GM19438 (cell line): ENCODE measurements around the gene SRGAP1.

Experiments used
- ATAC-seq: cut with Tn5 transposase; IDR thresholded peaks from one replicate; pipeline ENCODE4 v1.9.1; 2021; ENCODE audit warnings: low read depth; ENCODE audit not compliant: unreplicated experiment

The SRGAP1 gene

GRCh38 chr12:63898764-63899337 lies 54.4 kb downstream of the SRGAP1 start:
- ATAC-seq: no peak

DNA sequence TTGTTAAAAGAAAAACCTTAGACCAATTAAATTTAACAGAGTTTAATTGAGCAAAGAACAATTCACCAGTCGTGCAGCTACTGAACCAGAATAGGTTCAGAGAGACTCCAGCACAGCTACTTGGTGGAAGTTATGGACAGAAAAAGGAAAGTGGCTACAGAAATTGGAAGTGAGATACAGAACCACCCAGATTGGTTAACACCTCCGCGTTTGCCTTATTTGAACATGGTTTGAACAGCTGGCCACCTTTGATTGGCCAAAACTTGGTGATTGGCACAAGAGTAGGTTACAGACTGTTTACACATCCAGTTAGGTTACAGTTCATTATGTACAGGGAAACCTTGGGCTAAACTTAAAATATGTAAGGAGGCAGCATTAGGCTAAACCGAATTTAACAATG lies 54.9 kb downstream of the SRGAP1 start:
- no peak for ATAC-seq

DNA sequence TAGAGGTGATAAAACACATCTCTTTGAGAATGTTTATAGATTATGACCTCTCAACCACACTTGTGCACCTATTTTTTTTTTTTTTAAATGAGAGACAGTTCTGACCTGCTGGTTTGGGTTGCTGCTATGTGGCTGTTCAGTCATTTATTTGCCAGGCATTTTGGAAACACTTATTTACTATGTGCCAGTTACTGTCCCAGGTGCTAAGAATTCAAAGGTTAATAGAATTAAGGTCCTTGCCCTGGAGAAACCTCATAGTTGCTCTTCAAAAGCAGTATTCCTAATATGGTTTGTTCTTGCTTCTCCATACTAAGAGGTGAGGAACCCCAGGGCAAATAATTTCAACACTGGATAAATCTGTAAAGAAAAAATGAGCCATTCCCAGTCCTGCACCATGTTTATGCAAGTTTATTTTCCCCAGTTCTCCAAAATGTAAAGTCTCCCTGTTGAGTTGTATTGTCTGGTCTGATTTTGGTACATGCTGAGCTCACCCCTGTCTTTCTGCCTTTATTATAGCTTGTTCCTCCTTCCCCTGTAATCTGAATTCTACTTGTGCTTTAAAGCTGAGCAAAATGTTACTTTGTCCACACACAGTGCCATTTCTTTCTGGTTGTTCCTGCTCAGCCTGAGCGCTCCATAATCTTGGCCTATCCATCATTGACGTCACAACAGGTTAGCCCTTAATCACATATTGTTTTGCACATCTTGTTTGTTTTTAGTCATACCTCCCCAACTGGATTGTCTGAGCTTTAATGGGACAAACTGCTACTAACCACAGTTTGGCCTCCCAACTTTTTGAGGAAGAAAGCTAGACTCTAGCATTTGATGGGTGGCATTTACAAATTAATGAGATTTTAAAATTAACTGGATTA lies 56.7 kb downstream of the SRGAP1 start:
- ATAC-seq: no peak

GRCh38 chr12:63904653-63905052 lies 60.2 kb downstream of the SRGAP1 start:
- no peak for ATAC-seq

GRCh38 chr12:63905544-63905943 lies 61.0 kb downstream of the SRGAP1 start:
- ATAC-seq: no peak

GRCh38 chr12:63906876-63907275 lies 62.4 kb downstream of the SRGAP1 start:
- no peak for ATAC-seq

GRCh38 chr12:63907561-63907960 lies 63.1 kb downstream of the SRGAP1 start:
- no peak for ATAC-seq

DNA sequence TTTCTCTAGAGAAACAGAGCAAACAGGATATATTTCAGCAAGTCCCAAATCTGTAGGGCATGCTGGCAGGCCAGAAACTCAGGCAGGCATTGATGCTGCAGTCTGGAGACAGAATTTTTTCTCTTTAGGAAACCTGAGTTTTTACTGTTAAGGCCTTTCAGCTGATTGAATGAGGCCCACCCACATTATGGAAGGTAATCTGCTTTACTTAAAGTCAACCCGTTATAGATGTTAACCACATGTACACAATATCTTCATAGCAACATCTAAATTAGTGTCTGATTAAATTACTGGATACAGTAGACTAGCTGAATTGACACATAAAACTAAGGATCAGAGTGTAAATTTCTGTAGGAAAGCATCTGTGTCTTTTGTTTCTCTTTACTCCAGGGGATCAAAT lies 65.2 kb downstream of the SRGAP1 start:
- no peak for ATAC-seq

- ATAC-seq: no peak
Observed at GRCh38 chr12:63911341-63911740, 66.8 kb downstream of the SRGAP1 start.

- no peak for ATAC-seq
Observed at GRCh38 chr12:63912651-63913050, 68.2 kb downstream of the SRGAP1 start.

DNA sequence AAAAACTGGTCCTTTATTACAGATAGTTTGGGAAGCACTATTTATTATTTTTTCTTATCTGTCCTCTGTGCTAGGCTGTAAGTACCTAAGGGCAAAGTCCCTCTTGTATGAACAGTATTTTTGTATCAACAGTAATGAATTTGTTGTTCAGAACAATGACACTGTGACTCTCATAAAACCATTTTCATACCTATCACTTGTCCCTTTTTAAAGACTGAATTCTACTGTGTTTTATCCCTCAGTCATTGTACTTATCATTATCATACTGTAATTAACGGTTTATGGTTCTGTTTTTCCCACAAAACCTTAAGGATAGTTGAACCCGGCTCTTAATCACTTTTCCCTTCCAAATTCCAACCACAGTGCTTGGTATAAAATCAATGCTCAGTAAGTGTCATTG lies 69.4 kb downstream of the SRGAP1 start:
- ATAC-seq: no peak

DNA sequence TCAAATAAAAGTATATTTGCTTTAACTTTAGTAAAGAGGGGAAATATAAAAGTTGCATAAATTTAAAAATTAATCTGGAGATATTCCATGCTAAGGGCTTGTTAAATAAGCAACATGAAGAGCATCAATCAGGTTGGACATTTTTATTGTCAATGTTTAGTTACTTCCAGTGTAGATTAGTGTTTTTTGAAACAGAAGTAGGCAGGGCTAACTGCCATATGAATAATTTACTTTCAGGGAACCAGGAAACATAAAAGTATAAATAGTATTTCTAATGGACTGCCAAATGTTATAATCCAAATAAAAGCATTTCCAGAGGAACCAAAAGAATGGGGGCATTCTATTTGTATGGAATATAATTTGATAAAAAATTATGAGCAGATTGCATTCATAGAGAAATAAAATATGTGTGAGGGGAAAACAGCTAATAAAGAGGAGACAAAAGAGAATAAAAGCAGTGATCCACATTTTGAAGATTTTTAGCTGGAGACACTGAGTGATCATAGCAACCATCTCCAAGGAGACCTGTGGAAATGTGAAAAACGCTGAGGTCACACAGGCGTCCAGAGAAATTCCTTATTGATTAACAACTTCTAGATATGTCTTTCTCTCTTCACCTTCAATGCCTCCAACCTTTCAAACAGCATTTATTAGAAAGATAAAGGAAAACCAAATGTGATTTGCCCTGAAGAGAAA lies 70.8 kb downstream of the SRGAP1 start:
- ATAC-seq: no peak

DNA sequence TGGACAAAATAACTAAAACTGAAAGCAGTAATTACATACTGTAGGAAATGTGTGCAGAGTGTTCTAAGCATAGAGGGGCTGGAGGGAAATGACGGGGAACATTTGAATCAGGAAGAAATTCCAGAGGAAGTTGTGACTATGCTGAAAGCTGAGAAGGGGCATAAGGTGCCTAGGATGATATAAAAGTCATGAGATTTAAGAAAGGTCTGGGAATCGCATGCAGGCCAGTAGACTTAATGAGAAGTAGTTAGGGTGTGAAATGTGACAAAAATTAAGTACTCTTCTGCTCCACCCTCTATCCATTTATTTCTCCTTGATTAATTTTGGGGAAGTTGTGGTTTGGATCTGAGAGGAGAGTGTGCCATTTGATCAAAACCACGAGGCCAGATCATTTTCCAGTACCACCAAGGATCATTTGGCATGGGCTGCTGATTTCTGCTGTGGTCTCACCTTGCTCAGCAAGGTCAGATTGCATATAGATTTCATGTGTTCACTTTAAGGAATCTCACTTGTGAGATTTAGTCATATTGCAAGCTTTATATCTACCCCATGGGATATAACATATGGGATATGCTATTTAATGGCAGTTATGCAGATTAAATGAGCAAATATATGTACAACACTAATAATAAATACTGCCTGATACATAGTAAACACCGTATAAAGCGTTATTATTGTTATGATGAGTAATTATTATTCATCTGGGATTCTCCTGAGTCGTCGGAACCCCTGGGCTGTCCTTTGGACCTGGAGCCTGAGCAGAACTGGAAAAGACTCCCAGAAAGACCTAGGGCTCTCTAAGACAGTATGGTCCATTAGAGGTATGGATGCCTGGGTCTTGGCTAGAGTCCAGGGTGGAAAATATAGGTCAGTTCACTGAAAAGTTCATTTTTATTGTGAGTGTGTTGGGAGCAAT lies 72.3 kb downstream of the SRGAP1 start:
- no peak for ATAC-seq

GRCh38 chr12:63917477-63917862 lies 73.0 kb downstream of the SRGAP1 start:
- no peak for ATAC-seq

GRCh38 chr12:63917864-63918799 lies 73.6 kb downstream of the SRGAP1 start:
- ATAC-seq: peak; percentile 84

DNA sequence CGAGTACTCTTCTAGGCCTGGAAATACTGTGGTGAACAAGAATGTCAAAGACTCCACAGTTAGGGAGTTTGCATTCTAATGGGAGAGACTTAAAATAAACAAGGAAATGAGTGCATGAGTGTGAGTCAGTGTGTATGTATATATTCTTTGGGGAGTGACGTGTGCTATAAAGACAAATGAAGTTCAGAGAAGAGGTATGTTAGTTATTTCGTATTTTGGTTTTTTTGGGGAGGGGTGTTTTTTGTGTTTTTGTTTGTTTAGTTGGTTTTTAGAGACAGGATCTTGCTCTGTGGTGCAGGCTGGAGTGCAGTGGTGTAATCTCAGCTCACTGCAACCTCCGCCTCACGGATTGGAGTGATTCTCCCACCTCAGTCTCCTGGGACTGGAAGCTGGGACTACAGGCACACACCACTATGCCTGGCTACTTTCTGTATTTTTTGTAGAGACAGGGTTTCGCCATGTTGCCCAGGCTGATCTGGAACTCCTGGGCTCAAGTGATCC lies 74.3 kb downstream of the SRGAP1 start:
- no peak for ATAC-seq

GRCh38 chr12:63919756-63920155 lies 75.3 kb downstream of the SRGAP1 start:
- no peak for ATAC-seq

GRCh38 chr12:63921157-63921556 lies 76.7 kb downstream of the SRGAP1 start:
- no peak for ATAC-seq

DNA sequence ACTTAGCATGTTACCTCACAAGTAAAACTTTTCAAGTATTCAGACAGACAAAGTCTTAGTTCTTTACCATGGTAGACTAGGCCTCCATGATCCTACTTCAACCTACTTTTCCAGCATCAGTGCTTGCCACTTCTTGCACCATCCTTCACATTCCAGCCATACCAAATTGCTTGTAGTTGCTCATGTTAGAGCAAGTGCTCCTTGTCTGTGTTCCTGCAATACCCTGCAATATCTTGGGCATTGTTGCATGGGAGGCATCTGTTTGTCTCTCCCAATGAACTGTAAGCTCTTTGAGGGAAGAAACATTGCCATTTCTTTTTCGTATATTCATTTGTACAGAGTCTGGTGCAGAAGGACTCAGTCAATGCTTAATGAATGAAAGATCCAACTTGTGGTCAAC lies 78.0 kb downstream of the SRGAP1 start:
- no peak for ATAC-seq
